Peyer's patch (tissue), 4 donors: ENCODE results near the gene SUCLG2. TPM values are rescaled to one million over a fixed set of nuclear protein-coding genes. Genes with fewer than 3 reads are reported as not detected.

Source experiments
- DNase-seq, 3 donors: peaks; one replicate each; pipeline ENCODE4 v3.0.0-alpha.2; 2017 to 2019
- H3K27ac ChIP-seq, 4 donors: fragments of 200-600 bp; sonication (generic); one replicate each; pipeline ENCODE4 v1.5.1; 2016 to 2019
- H3K27me3 ChIP-seq, 2 donors: fragments of 200-600 bp; sonication (generic); one replicate each; pipeline ENCODE4 v1.5.1; 2019
- H3K36me3 ChIP-seq, 3 donors: fragments of 200-600 bp; sonication (generic); one replicate each; pipeline ENCODE4 v1.5.1; 2016 to 2019
- H3K4me1 ChIP-seq, 4 donors: fragments of 200-600 bp; sonication (generic); one replicate each; pipeline ENCODE4 v1.5.1; 2016 to 2019
- H3K4me3 ChIP-seq, 4 donors: fragments of 200-600 bp; sonication (generic); 1 replicate in 3 of 4; 2 replicates in 1 of 4; pipeline ENCODE4 v1.5.1; 2016 to 2019; ENCODE audit warnings: mild to moderate bottlenecking in 1 of 4
- H3K9me3 ChIP-seq, 4 donors: fragments of 200-600 bp; sonication (generic); one replicate each; pipeline ENCODE4 v1.5.1; 2016 to 2019; ENCODE audit warnings: mild to moderate bottlenecking in 1 of 4
- POLR2A ChIP-seq, 2 donors: fragments of 450-650 bp; IDR thresholded peaks; one replicate each; pipeline ENCODE4 v1.5.1; 2017; ENCODE audit warnings: antibody characterized with exemption in 2 of 2, mild to moderate bottlenecking in 2 of 2, moderate library complexity in 2 of 2
- total RNA-seq, 4 donors: library from RNA; depleted of rRNA; stranded (reverse); fragments of >200 nt; gene quantifications; one replicate each; pipeline ENCODE4 v1.1.0, GENCODE V29; 2016
- TF ChIP-seq, protein P1 (sequence below), 6 experiments: fragments of 450-650 bp in 4 of 6; fragments of 200-600 bp in 2 of 6; sonication (generic) in 1 of 6; IDR thresholded peaks; one replicate each; pipeline ENCODE4 v1.5.1; 2017 to 2019; ENCODE audit warnings: antibody characterized with exemption in 6 of 6, mild to moderate bottlenecking in 3 of 6, moderate library complexity in 1 of 6

The SUCLG2 gene
- total RNA-seq, 4 donors from 2014 or later = 99.0 to 116 (median 103) TPM

DNA sequence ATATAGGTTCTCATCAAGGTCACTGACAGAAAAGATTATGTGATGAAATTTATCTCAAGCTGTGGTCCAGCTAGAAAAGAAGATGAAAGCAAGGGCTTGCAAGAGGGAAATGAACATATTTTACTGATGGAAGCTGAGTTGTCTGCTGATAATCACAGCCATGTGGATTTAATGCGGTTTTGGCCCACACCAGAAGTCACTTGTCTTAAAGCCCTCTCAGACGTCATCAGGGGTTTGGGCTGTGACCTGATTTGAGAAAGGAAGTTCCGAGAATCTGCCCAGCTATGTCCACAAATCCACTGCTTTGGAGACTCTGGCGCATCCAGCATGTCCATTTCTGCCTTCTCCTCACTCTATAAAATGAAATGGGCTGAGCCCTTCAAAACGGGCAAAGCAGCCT, 278.4 kb downstream of the SUCLG2 start:
- H3K4me1 ChIP-seq = no peaks in the 10 kb centered on the region
- TF ChIP-seq, protein P1, sequence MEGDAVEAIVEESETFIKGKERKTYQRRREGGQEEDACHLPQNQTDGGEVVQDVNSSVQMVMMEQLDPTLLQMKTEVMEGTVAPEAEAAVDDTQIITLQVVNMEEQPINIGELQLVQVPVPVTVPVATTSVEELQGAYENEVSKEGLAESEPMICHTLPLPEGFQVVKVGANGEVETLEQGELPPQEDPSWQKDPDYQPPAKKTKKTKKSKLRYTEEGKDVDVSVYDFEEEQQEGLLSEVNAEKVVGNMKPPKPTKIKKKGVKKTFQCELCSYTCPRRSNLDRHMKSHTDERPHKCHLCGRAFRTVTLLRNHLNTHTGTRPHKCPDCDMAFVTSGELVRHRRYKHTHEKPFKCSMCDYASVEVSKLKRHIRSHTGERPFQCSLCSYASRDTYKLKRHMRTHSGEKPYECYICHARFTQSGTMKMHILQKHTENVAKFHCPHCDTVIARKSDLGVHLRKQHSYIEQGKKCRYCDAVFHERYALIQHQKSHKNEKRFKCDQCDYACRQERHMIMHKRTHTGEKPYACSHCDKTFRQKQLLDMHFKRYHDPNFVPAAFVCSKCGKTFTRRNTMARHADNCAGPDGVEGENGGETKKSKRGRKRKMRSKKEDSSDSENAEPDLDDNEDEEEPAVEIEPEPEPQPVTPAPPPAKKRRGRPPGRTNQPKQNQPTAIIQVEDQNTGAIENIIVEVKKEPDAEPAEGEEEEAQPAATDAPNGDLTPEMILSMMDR (IDR thresholded peaks at IDR 0.05) = no peak
- TF ChIP-seq POLR2A (IDR thresholded peaks at IDR 0.05) = no peak
- no peaks in the 10 kb centered on the region for H3K9me3 ChIP-seq
- DNase-seq = no peak
- no peak overlapping the region for H3K27ac ChIP-seq
- no peaks in the 10 kb centered on the region for H3K27me3 ChIP-seq
- H3K36me3 ChIP-seq = no peaks in the 10 kb centered on the region
- H3K4me3 ChIP-seq = no peak overlapping the region

DNA sequence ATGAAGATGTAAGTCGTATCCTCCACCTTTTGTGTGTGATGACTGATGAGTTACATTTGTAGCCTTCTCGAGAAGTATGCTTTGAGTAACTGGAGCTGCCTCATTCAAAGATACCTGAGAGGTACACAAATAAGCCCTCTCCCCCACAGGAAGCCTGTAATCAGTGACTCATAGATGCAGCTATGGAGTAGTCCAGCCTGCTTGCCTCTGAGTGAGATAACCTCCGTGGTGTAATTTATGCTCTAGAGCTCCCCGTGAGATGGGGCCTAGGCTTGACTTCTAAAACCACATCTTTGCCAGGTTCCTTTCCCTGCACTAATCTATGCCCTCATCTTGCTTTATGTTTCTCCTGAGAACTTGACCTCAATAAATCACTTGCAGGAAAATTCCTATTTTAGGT, 291.7 kb downstream of the SUCLG2 start:
- Histone ChIP-seq H3K27ac (no peak overlapping the region), H3K27me3 (no peaks in the 10 kb centered on the region), H3K36me3 (no peaks in the 10 kb centered on the region), H3K4me3 (no peak overlapping the region), H3K4me1 (no peaks in the 10 kb centered on the region), H3K9me3 (no peaks in the 10 kb centered on the region)
- TF ChIP-seq POLR2A (IDR thresholded peaks at IDR 0.05) = no peak
- TF ChIP-seq, protein P1 (IDR thresholded peaks at IDR 0.05) = no peak
- DNase-seq = no peak

DNA sequence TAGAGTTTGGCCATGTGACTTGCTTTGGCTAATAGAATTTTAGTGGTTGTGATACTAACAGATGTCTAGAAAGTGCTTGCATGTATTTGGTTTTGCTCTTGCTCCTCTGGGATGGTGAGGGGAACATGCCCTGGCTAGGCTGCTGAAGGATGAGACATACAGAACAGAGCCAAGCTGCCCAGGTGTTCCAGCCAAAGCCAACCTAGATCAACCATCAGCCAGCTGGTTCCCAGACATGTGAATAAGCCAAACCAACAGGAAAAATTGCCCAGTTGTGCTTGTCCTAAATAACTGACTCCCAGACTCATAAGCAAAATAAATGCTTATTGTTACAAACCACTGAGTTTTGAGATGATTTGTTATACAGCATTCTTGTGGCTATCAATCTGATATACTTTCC, 292.6 kb downstream of the SUCLG2 start:
- TF ChIP-seq, protein P1 (IDR thresholded peaks at IDR 0.05) = no peak
- no peak for TF ChIP-seq POLR2A (IDR thresholded peaks at IDR 0.05)
- H3K36me3 ChIP-seq = no peaks in the 10 kb centered on the region
- no peaks in the 10 kb centered on the region for H3K4me1 ChIP-seq
- H3K27me3 ChIP-seq = no peaks in the 10 kb centered on the region
- H3K4me3 ChIP-seq = no peak overlapping the region
- no peak for DNase-seq
- H3K9me3 ChIP-seq = no peaks in the 10 kb centered on the region
- H3K27ac ChIP-seq = no peak overlapping the region

DNA sequence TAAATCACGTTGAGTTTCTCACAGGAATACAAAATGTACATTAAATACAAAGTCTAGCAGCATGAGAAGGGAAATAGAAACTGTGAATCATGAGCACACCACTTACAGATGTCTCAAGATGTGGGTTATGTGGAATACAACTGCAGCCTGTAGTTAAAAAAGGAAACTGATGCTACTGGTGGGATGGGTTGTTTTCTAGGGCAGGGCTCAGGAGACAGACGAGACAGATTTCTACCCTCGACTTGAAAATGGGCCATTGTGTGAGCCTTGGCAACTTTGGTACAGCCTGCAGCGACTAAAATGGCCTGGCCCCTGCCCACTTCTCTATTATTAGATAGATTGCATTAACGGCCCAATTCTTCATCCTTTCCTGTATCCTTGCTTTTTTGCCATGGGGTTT, 293.1 kb downstream of the SUCLG2 start:
- Histone ChIP-seq H3K4me1 (no peaks in the 10 kb centered on the region), H3K36me3 (no peaks in the 10 kb centered on the region), H3K9me3 (no peaks in the 10 kb centered on the region), H3K4me3 (no peak overlapping the region), H3K27me3 (no peaks in the 10 kb centered on the region), H3K27ac (no peak overlapping the region)
- no peak for DNase-seq
- TF ChIP-seq, protein P1 (IDR thresholded peaks at IDR 0.05) = no peak
- no peak for TF ChIP-seq POLR2A (IDR thresholded peaks at IDR 0.05)

DNA sequence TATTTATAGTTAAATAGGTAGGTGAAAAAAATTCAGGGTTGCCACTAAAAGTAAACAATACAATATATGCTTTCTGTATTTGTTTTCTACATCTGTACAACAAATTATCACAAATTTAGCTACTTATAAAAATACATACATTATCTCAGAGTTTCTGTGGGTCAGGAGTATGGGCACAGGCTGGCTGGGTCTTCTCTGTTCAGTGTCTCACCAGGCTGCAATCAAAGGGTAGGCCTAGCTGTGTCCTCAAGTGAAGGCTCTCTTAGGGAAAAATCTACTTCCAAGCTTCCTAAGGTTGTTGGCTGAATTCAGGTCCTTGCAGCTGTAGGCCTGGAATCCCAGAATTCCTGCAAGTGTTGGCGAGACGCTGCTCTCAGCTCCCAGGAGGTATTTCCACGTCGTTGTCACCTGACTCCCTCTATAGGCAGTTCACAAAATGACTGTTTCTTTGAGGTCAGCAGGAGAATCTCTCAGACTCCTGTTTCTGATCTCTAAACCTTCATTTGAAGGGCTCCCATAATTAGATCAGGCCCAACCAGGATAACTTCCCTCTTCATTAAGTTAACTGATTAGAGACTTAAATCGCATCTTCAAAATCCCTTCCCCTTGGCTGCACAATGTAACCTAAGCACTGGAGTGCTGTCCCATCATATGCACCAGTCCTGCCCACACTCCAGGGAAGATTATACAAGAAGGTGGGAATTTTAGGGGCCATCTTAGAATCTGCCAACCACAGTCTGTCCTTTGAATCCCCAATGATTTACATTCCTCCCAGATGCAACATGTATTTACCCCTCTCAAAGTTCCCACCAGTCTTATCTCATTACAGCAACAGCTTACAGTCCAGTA, 296.6 kb downstream of the SUCLG2 start:
- Histone ChIP-seq H3K36me3 (no peaks in the 10 kb centered on the region), H3K4me1 (no peaks in the 10 kb centered on the region)

More for the DNA sequence above, 296.6 kb downstream of the SUCLG2 start:
- Histone ChIP-seq H3K4me3 (no peak overlapping the region), H3K27ac (no peak overlapping the region), H3K9me3 (no peaks in the 10 kb centered on the region), H3K27me3 (no peaks in the 10 kb centered on the region)
- no peak for DNase-seq
- no peak for TF ChIP-seq POLR2A (IDR thresholded peaks at IDR 0.05)
- TF ChIP-seq, protein P1 (IDR thresholded peaks at IDR 0.05) = peak in 4 of 6 experiments; percentile 25 to 50 (median 40)
